Measurements from ENCODE around the gene CEP152. TPM values are rescaled to one million over a fixed set of nuclear protein-coding genes. Genes with fewer than 3 reads are reported as not detected.

The CEP152 gene
- total and polyA plus RNA-seq, 10 of the 15 experiments (the other 5 are each of a cell fraction or from before 2014, with no cell fraction given) = 5.3 to 22.6 (median 14.2) TPM

- H4K20me1 ChIP-seq (ENCODE audit: control insufficient read depth, insufficient read depth) = no peaks in the 10 kb centered on the region
- 100% methylated on average over 3 of the region's 3 CpGs for WGBS (ENCODE audit: insufficient coverage, insufficient replicate concordance, low lambda C conversion rate, missing lambda C conversion rate)
- POLR2A ChIA-PET = interaction anchor here (0.7 to 1.2 kb wide), 2 partner anchors 26 to 165 kb away, joined by 4 to 5 read pairs; partner anchors contain the start of gene CEP152
- ATAC-seq = no peak
- H3K4me3 ChIP-seq = no peak overlapping the region
- no peaks in the 10 kb centered on the region for H3K4me1 ChIP-seq (ENCODE audit: control insufficient read depth, insufficient read depth, low read length)
- SMC1A ChIA-PET (ENCODE audit: uncharacterized antibody, unreplicated experiment) = interaction anchor here (0.8 to 1.6 kb wide), 5 partner anchors 9 to 32 kb away, joined by 4 to 5 read pairs (median 4); no protein-coding TSS in a partner anchor
- H3K4me2 ChIP-seq (ENCODE audit: control insufficient read depth, insufficient read depth) = no peak overlapping the region
- H3K9ac ChIP-seq (ENCODE audit: control insufficient read depth, insufficient read depth, low read length) = no peak overlapping the region
- H3K27ac ChIP-seq (ENCODE audit: control insufficient read depth, insufficient read depth) = no peak overlapping the region
- in situ Hi-C loops (cut with MboI) (no loop called here), intact Hi-C loops (cut with micrococcal nuclease; ENCODE audit: unreplicated experiment) (no loop called here)
- no peaks in the 10 kb centered on the region for H3K79me2 ChIP-seq (ENCODE audit: control insufficient read depth, insufficient read depth, low read length)
- no peak for FAIRE-seq
- H3K9me3 ChIP-seq (replicated peaks; ENCODE audit: control insufficient read depth, insufficient read depth, low read length) = no peaks in the 10 kb centered on the region
- no peak for DNase-seq (ENCODE audit: low read depth, low spot score)
- TF ChIP-seq SIN3A (IDR thresholded peaks at IDR 0.05; ENCODE audit: low read depth, low read length) (no peak), SRF (IDR thresholded peaks at IDR 0.05; ENCODE audit: low read depth in 2 of 2, low read length in 2 of 2) (no peak), MAX (IDR thresholded peaks at IDR 0.05; ENCODE audit: low read depth, low read length) (no peak), SIX5 (IDR thresholded peaks at IDR 0.05; ENCODE audit: low read depth, low read length, severe bottlenecking) (no peak), HDGF (IDR thresholded peaks at IDR 0.05) (no peak), YY1 (IDR thresholded peaks at IDR 0.05; ENCODE audit: low read depth, low read length) (no peak), POLR2AphosphoS5 (IDR thresholded peaks at IDR 0.05; ENCODE audit: low read length) (no peak), MLLT1 (IDR thresholded peaks at IDR 0.05) (no peak), KDM1A (IDR thresholded peaks at IDR 0.05; ENCODE audit: borderline replicate concordance) (no peak), ATF3 (IDR thresholded peaks at IDR 0.05; ENCODE audit: borderline replicate concordance, extremely low read depth, low read depth, low read length) (no peak), HSF1 (IDR thresholded peaks at IDR 0.05; ENCODE audit: low read depth, low read length) (no peak), RB1 (IDR thresholded peaks at IDR 0.05; ENCODE audit: borderline replicate concordance) (no peak), RFX5 (IDR thresholded peaks at IDR 0.05; ENCODE audit: low read depth, low read length) (no peak), EZH2 (IDR thresholded peaks at IDR 0.05; ENCODE audit: borderline replicate concordance, control insufficient read depth, low read depth, low read length) (no peak), IKZF2 (IDR thresholded peaks at IDR 0.05) (no peak)
- no peak overlapping the region for H2AFZ ChIP-seq (ENCODE audit: control insufficient read depth, low read depth, low read length)
- H3K27me3 ChIP-seq (replicated peaks in 1 of 2; ENCODE audit: control insufficient read depth in 2 of 2, insufficient read depth in 2 of 2, low read length in 1 of 2) = no peaks in the 10 kb centered on the region
- RAD21 ChIA-PET (ENCODE audit: unreplicated experiment) = interaction anchor here (0.7 kb wide), 1 partner anchor 10 kb away, joined by 3 read pairs; no protein-coding TSS in a partner anchor
- H3K36me3 ChIP-seq (ENCODE audit: control insufficient read depth in 2 of 2, insufficient read depth in 2 of 2, low read length in 1 of 2) = peaks cover 3 to 6% of the 10 kb centered on the region in 2 experiments
- CTCF ChIA-PET = interaction anchor here (0.6 to 0.9 kb wide), 2 partner anchors 9 to 243 kb away, joined by 3 read pairs; no protein-coding TSS in a partner anchor
- no TSS peak for BruUV-seq (replicated peaks)
Observed at GRCh38 chr15:48785195-48785594, 25.7 kb downstream of the CEP152 start.
